Aorta (tissue), 5 donors: ENCODE data around the gene GRM4. TPM values are rescaled to one million over a fixed set of nuclear protein-coding genes. Genes with fewer than 3 reads are reported as not detected.

Experiments used
- ATAC-seq: fragments of 200-7000 bp; cut with Tn5 transposase; one replicate; pipeline ENCODE4 v1.9.1; 2022; ENCODE audit warnings: moderate library complexity; ENCODE audit not compliant: low FRiP score
- DNase-seq, 2 donors: peaks; one replicate each; pipeline ENCODE4 v3.0.0-alpha.2; 2020
- H3K27ac ChIP-seq, 2 donors: one replicate each; pipeline ENCODE4 v1.5.1; 2013; ENCODE audit warnings: low read length in 2 of 2, mild to moderate bottlenecking in 2 of 2, moderate library complexity in 2 of 2, control low read depth in 1 of 2, inconsistent platforms in 1 of 2, low read depth in 1 of 2
- H3K27me3 ChIP-seq, 2 donors: one replicate each; pipeline ENCODE4 v1.6.1; 2013; ENCODE audit warnings: control low read depth in 1 of 2, low read length in 1 of 2, mild to moderate bottlenecking in 1 of 2, moderate library complexity in 1 of 2; ENCODE audit not compliant: insufficient read depth in 2 of 2, control insufficient read depth in 1 of 2
- H3K36me3 ChIP-seq, 2 donors: one replicate each; pipeline ENCODE4 v1.6.1; 2013; ENCODE audit warnings: control low read depth in 1 of 2, low read length in 1 of 2, mild to moderate bottlenecking in 1 of 2; ENCODE audit not compliant: insufficient read depth in 2 of 2, control insufficient read depth in 1 of 2
- H3K4me1 ChIP-seq, 2 donors: one replicate each; pipeline ENCODE4 v1.6.1; 2013; ENCODE audit warnings: low read length in 2 of 2, control low read depth in 1 of 2, mild to moderate bottlenecking in 1 of 2, moderate library complexity in 1 of 2; ENCODE audit not compliant: insufficient read depth in 2 of 2, control insufficient read depth in 1 of 2
- H3K4me3 ChIP-seq, 2 donors: one replicate each; pipeline ENCODE4 v1.5.1; 2013; ENCODE audit warnings: low read length in 2 of 2, control low read depth in 1 of 2, mild to moderate bottlenecking in 1 of 2
- H3K9me3 ChIP-seq: one replicate; pipeline ENCODE4 v1.6.1; 2013; ENCODE audit warnings: mild to moderate bottlenecking, low read length; ENCODE audit not compliant: control insufficient read depth
- WGBS, 2 donors: extraction: QIAGEN DNeasy Blood & Tissue Kit; methylation state at CpG; one replicate each; pipeline ENCODE4 v1.1.7; 2013; 5-methylcytosine and 5-hydroxymethylcytosine counted together
- intact Hi-C, 2 donors: fragments of 100-400 bp; cut with DNase I; formaldehyde crosslinking; loops; one replicate each; pipeline versions ENCODE4 v1.14.2 to v1.15.0; 2022
- polyA plus RNA-seq, 2 donors: library from polyadenylated mRNA; stranded (reverse); fragments of 200-250 nt; gene quantifications; one replicate each; pipeline ENCODE4 v1.2.3, GENCODE V29; 2013
- total RNA-seq, 2 donors: library from RNA; stranded (reverse); fragmentation: NEBNext Ultra II Directional; extraction: Animal tissue kit (Norgen Biotek cat#: 25700); gene quantifications; one replicate each; pipeline ENCODE4 v1.2.1, GENCODE V29; 2021
- donor health status: healthy with polysubstance abuse.
- donor health status: Bipolar disorder and iron deficiency.
- donor health status: DM: no; HTN: no; CAD: no.
- donor health status: DM: no; HTN: no; CAD: no.
- donor health status: DM: yes; HTN: yes; CAD: no.

Gene GRM4
- total and polyA plus RNA-seq, 4 donors: not detected

DNA sequence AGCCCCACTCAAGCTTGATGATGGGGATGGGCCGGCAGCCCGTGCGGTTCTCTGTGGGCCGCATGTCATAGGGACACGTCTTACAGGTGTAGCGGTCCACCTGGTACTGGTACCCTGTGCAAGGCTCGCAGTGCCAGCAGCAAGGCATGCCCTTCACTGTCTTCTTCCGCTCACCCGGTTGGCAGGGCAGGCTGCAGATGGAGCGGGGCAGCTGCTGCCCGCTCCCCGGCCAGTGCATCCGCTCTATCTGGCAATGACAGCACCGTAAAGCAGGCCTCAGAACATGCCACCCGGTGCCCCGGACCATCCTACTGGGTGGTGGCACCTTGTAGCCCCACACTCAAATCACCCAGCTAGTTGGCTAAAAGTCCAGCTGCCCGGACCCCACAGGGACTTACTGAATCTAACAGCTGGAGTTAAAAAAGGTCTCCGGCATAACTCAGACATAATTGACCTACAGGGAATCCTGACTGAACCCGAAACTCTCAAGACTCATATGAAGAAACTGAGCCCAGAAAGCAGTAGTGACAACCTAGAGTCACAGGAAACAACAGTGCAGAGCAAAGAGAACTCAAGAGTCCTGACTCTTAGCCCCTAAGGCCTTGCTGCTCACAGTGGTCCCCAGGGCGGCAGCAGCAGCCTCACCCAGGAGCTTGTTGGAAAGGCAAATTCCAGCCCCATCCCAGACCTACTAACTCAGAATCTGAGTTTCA is 109.4 kb downstream of the GRM4 start:
- Histone ChIP-seq H3K27ac (no peak overlapping the region), H3K9me3 (no peaks in the 10 kb centered on the region), H3K4me1 (no peaks in the 10 kb centered on the region), H3K4me3 (no peak overlapping the region), H3K27me3 (no peaks in the 10 kb centered on the region), H3K36me3 (no peaks in the 10 kb centered on the region)
- 92% methylated on average over 20 of the region's 20 CpGs for WGBS, 2 donors
- intact Hi-C loops: no loop called here
- ATAC-seq (no peak), DNase-seq (no peak)

DNA sequence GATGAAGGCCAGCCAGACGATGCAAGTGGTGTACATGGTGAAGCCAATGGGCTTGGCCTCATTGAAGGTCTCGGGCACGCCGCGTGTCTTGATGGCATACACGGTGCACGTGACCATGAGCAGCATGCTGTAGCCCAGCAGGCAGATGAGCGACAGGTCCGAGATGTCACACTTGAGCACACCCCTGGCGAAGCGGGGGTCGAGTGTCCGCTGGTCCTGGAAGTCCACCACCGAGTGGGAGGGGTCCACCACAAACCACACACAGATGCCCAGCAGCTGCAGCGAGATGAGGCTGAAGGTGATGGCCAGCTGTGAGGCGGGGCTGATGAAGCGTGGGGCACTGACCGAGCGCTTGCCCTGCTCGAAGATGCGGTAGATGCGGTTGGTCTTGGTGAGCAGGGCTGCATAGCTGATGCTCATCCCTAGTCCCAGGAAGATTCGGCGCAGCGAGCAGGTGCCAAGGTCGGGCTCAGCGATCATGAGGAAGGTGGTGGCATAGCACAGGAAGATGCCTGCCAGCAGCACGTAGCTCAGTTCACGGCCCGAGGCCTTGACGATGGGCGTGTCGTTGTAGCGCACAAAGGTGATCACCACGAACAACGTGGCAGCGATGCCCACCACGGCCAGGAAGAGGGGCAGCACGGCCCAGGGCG is 110.1 kb downstream of the GRM4 start:
- ATAC-seq (no peak), DNase-seq (no peak)
- no peaks in the 10 kb centered on the region for H3K36me3 ChIP-seq
- no peaks in the 10 kb centered on the region for H3K27me3 ChIP-seq
- no peaks in the 10 kb centered on the region for H3K4me1 ChIP-seq
- H3K27ac ChIP-seq: no peak overlapping the region
- 91 to 92% methylated on average over 40 of the region's 40 CpGs for WGBS, 2 donors
- intact Hi-C loops: no loop called here
- no peak overlapping the region for H3K4me3 ChIP-seq
- no peaks in the 10 kb centered on the region for H3K9me3 ChIP-seq

DNA sequence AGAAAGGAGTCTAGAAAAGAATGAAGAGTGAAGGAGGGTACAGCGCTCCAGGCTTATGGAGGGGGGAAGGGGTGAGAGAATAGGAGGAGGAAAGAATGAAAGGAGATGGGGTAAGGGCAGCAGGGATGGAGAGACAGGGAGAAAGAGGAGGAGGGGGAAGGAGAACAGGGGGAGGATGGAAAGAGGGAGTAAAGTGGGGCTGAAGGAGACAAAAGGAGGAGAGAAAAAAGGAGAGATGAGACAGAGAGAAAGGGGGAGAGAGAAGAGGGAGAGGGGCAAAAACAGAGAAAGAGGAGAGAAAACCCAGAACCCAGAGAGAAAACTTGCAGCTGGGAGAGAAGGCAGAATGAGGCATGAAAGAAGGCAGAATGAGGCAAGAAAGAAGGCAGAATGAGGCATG is 110.7 kb downstream of the GRM4 start:
- WGBS, 2 donors: 80 to 82% methylated on average over 1 of the region's 1 CpG
- ATAC-seq: no peak
- intact Hi-C loops: no loop called here
- H3K27ac ChIP-seq: no peak overlapping the region
- H3K4me3 ChIP-seq: no peak overlapping the region
- H3K9me3 ChIP-seq: no peaks in the 10 kb centered on the region
- H3K36me3 ChIP-seq: no peaks in the 10 kb centered on the region
- no peaks in the 10 kb centered on the region for H3K27me3 ChIP-seq
- no peak for DNase-seq
- H3K4me1 ChIP-seq: no peaks in the 10 kb centered on the region

DNA sequence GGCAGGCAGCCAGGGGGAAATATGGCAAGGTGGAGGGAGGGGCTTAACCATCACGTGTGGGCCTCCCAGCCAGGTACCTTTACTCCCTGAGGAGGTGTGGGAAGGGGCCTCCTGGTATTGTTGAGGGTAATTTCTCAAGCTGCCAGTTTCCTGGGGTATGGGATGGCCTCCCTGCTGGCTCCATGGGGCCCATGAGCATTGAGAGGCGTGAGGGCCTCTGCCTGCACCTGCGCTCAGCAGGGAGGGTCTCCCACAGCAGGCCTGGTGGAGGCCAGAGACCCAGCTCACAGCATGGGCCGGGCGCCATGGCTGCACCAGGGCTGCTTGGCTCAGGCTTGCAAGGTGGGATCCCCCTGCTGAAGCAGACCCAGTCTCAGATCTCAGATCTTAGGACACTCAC is 113.0 kb downstream of the GRM4 start:
- no peaks in the 10 kb centered on the region for H3K36me3 ChIP-seq
- H3K27me3 ChIP-seq: no peaks in the 10 kb centered on the region
- WGBS, 2 donors: 73 to 79% methylated on average over 5 of the region's 5 CpGs
- intact Hi-C loops: no loop called here
- H3K4me1 ChIP-seq: no peaks in the 10 kb centered on the region
- no peak for ATAC-seq
- DNase-seq: no peak
- no peak overlapping the region for H3K4me3 ChIP-seq
- H3K9me3 ChIP-seq: no peaks in the 10 kb centered on the region
- H3K27ac ChIP-seq: no peak overlapping the region

DNA sequence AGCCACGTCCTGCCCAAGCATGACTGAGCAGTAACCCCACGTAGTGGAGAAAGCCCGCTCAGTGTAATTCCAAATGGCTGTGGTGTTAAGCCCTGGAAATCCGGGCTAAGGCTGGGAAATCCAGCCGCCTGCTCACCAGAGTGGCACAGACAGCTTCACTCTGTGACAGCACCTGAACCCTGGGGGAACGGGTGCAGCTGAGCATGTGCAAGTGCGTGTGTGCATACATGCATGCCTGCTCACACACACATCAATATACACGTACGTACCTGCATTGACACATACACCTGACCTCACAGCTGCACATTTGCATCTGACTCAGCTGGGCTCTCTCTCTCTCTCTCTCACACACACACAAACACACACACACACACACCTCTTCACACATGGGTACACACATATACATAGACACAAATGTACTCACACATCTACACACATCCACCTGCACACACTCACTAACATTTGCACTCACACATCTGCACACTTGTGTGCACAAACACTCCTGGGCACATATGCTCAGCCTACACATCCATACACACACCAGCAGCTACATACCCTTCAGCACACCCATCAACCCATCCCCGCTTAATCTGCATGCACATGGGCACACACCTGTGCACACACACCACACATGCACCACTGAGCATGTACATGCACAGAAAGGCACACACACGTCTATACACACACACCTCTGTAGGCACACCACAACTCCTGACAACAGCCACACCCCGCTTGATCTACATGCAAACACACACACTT is 114.1 kb downstream of the GRM4 start:
- intact Hi-C loops: no loop called here
- no peak overlapping the region for H3K27ac ChIP-seq
- no peaks in the 10 kb centered on the region for H3K4me1 ChIP-seq
- no peak overlapping the region for H3K4me3 ChIP-seq
- H3K27me3 ChIP-seq: no peaks in the 10 kb centered on the region
- H3K36me3 ChIP-seq: no peaks in the 10 kb centered on the region
- no peaks in the 10 kb centered on the region for H3K9me3 ChIP-seq
- DNase-seq: no peak
- 76 to 81% methylated on average over 12 of the region's 12 CpGs for WGBS, 2 donors
- no peak for ATAC-seq

DNA sequence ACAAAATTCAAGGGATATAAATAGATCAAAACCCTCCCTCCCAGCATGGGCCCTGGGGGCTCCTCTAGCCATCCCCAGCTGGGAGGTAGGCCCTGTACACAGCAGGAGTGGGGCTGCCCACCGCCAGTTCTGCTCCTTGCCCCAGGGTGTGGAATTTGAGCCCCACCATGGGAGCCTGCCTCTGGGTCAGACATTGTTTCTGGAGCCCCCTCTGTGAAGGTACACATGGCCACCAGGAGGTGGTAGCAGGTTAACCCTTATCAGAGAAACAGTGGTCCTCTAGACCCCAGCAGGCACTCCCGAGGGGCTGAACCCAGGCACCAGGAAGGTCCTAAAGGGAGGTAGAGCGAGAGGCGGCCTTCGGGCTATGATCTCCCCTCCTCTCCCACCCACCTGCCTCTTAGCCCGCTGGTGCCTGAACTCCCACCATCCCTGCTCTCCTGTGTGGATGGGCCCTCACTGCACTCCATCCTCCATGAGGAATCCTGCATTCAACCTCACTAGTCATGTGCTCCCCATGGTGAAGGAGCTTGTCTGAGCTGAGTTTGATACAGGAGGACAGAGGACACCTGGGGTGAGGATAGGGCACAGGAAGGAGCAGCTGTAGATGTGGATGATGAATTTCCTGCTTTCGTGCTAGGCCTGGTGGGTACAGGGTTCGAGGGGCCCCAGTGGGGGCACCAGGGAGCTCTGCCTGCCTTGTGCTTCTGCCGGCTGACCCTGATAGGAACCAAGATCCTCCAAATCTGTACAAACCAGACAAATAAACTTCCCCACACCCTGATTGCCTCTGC is 114.9 kb downstream of the GRM4 start:
- DNase-seq (no peak), ATAC-seq (no peak)
- no peak overlapping the region for H3K27ac ChIP-seq
- H3K36me3 ChIP-seq: no peaks in the 10 kb centered on the region
- no peaks in the 10 kb centered on the region for H3K4me1 ChIP-seq
- no peaks in the 10 kb centered on the region for H3K9me3 ChIP-seq
- intact Hi-C loops: no loop called here
- 84 to 86% methylated on average over 9 of the region's 9 CpGs for WGBS, 2 donors
- H3K27me3 ChIP-seq: no peaks in the 10 kb centered on the region
- H3K4me3 ChIP-seq: no peak overlapping the region

DNA sequence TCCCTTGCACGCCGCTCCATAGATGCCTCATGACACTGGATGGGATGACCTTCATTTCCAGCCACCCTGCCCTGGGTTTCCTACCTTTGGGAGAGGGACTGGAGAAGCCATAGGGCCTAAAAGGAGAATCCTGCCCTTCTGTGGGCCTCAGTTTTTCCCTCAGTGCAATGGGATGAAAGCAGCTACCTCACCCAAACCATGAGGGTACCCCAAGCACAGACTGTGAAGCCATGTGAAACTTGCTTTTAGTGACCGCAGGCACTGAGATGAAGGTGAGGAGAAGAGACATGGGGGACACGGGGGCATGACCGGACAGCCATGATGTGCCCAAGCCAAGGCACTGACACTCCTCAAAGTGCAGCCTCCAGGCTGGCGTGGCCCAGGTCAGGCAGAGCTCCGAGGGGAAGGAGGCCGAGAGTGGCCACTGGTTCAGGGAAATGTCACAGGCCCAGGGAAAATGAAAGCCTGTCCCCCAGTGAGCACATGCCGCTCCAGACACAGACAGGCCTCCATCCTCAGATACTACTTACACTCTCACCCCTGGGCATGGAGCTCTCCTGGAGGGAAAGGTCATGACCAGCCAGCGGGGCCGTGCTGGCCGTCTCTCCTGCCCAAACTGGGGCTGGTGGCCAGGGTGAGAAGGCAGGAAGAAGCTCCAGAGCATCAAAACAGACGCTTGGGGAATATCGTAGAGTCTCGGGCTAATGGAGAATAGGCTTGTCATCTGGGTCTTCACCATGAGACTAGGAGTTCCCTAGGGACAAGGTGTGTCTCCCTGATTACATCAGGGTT is 116.2 kb downstream of the GRM4 start:
- no peaks in the 10 kb centered on the region for H3K27me3 ChIP-seq

More for the DNA sequence above, 116.2 kb downstream of the GRM4 start:
- no peak for ATAC-seq
- H3K9me3 ChIP-seq: no peaks in the 10 kb centered on the region
- H3K36me3 ChIP-seq: no peaks in the 10 kb centered on the region
- WGBS, 2 donors: 92% methylated on average over 15 of the region's 15 CpGs
- no peak for DNase-seq
- no peak overlapping the region for H3K4me3 ChIP-seq
- intact Hi-C loops: loop anchor here in 1 of 2 donors (10.0 kb wide), 1 partner anchor 265 kb away; no protein-coding TSS in a partner anchor
- H3K27ac ChIP-seq: no peak overlapping the region
- no peaks in the 10 kb centered on the region for H3K4me1 ChIP-seq
